H1 (cell line): ENCODE measurements around the gene DBF4B. TPM values are rescaled to one million over a fixed set of nuclear protein-coding genes. Genes with fewer than 3 reads are reported as not detected.

ENCODE experiments used
- CTCF ChIA-PET: fragments of 300-600 bp; sonication (Branson Sonifier 250); formaldehyde crosslinking; loops from one replicate; lab custom pipeline; 2021; ENCODE audit not compliant: partially characterized antibody; lab: Charles Lee
- POLR2A ChIA-PET: fragments of 300-600 bp; sonication (Branson Sonifier 250); formaldehyde crosslinking; loops from one replicate; lab custom pipeline; 2021; ENCODE audit warnings: inconsistent platforms; ENCODE audit not compliant: partially characterized antibody; lab: Charles Lee
- DNase-seq, 2 experiments: peaks; one replicate each; pipeline versions ENCODE4 v3.0.0 to v3.0.0-alpha.2; 2010 to 2022; ENCODE audit warnings: low spot score in 2 of 2, low read depth in 1 of 2, mixed read lengths in 1 of 2
- FAIRE-seq: peaks from 2 replicates; lab custom pipeline; 2011; peaks lifted over from hg19 to GRCh38; lab: Jason Lieb, UNC
- H2AFZ ChIP-seq: 2 replicates; pipeline ENCODE4 v1.8.1; 2012; ENCODE audit warnings: low read length, inconsistent platforms
- H2AK5ac ChIP-seq: 2 replicates; pipeline ENCODE4 v1.6.1; 2013; ENCODE audit warnings: low read depth, low read length
- H2BK120ac ChIP-seq: replicated peaks from 2 replicates; pipeline ENCODE3; 2013; ENCODE audit warnings: low read depth, low read length, inconsistent platforms
- H2BK12ac ChIP-seq: 2 replicates; pipeline ENCODE4 v1.6.1; 2013; ENCODE audit warnings: low read depth, low read length
- H2BK15ac ChIP-seq: 2 replicates; pipeline ENCODE4 v1.6.1; 2013; ENCODE audit warnings: low read length
- H2BK20ac ChIP-seq: 2 replicates; pipeline ENCODE4 v1.6.1; 2013; ENCODE audit warnings: low read length
- H2BK5ac ChIP-seq: 2 replicates; pipeline ENCODE4 v1.6.1; 2013; ENCODE audit warnings: low read depth, low read length
- H3K14ac ChIP-seq: 2 replicates; pipeline ENCODE4 v1.6.1; 2013; ENCODE audit warnings: inconsistent platforms; ENCODE audit not compliant: insufficient read length
- H3K18ac ChIP-seq: 2 replicates; pipeline ENCODE4 v1.6.1; 2013; ENCODE audit warnings: low read length; ENCODE audit errors: extremely low read depth
- H3K23ac ChIP-seq: 2 replicates; pipeline ENCODE4 v1.6.1; 2013; ENCODE audit warnings: inconsistent platforms; ENCODE audit not compliant: insufficient read length
- H3K23me2 ChIP-seq: 2 replicates; pipeline ENCODE4 v1.6.1; 2013; ENCODE audit warnings: low read depth, low read length
- H3K27ac ChIP-seq: 2 replicates; pipeline ENCODE4 v1.6.1; 2011; ENCODE audit warnings: low read depth, low read length, inconsistent platforms
- H3K27me3 ChIP-seq, 4 experiments: replicated peaks in 1 of 4; 1 replicate in 1 of 4; 2 replicates in 3 of 4; pipeline versions ENCODE4 v1.6.1 to v1.8.1; 2011 to 2013; ENCODE audit warnings: low read length in 3 of 4, mild to moderate bottlenecking in 3 of 4, inconsistent platforms in 2 of 4, mixed read lengths in 2 of 4, moderate library complexity in 1 of 4; ENCODE audit not compliant: control insufficient read depth in 3 of 4, insufficient read depth in 3 of 4; ENCODE audit errors: extremely low read depth in 1 of 4
- H3K36me3 ChIP-seq, 4 experiments: 2 replicates each; pipeline versions ENCODE4 v1.6.1 to v1.8.1; 2011 to 2013; ENCODE audit warnings: mild to moderate bottlenecking in 4 of 4, low read length in 3 of 4, moderate library complexity in 2 of 4, control low read depth in 1 of 4, inconsistent platforms in 1 of 4; ENCODE audit not compliant: insufficient read depth in 4 of 4, control insufficient read depth in 2 of 4
- H3K4ac ChIP-seq: replicated peaks from 2 replicates; pipeline ENCODE3; 2013; ENCODE audit warnings: low read length, low read depth, mixed read lengths, inconsistent platforms; ENCODE audit not compliant: insufficient read length
- H3K4me1 ChIP-seq, 4 experiments: replicated peaks in 1 of 4; 1 replicate in 1 of 4; 2 replicates in 3 of 4; pipeline versions ENCODE4 v1.6.1 to v1.8.1; 2011 to 2013; ENCODE audit warnings: low read length in 3 of 4, inconsistent platforms in 2 of 4, mixed read lengths in 1 of 4; ENCODE audit not compliant: insufficient read depth in 4 of 4, control insufficient read depth in 3 of 4
- H3K4me2 ChIP-seq, 2 experiments: 2 replicates each; pipeline versions ENCODE4 v1.6.1 to v1.8.1; 2011 to 2013; ENCODE audit warnings: low read depth in 2 of 2, low read length in 2 of 2, control low read depth in 1 of 2, inconsistent platforms in 1 of 2, mild to moderate bottlenecking in 1 of 2; ENCODE audit not compliant: insufficient read depth in 1 of 2
- H3K4me3 ChIP-seq, 4 experiments: fragments of 200-600, 300-600 bp in 1 of 4; sonication (generic), shearing (Covaris generic), sonication (Bioruptor Twin) in 1 of 4; 2 replicates each; pipeline versions ENCODE4 v1.5.1 to v1.8.1; 2011 to 2016; ENCODE audit warnings: low read length in 4 of 4, low read depth in 3 of 4, control low read depth in 2 of 4, inconsistent platforms in 2 of 4, mild to moderate bottlenecking in 2 of 4, mixed read lengths in 1 of 4, moderate library complexity in 1 of 4; ENCODE audit not compliant: insufficient read depth in 2 of 4; ENCODE audit errors: extremely low read depth in 1 of 4
- H3K56ac ChIP-seq: replicated peaks from 2 replicates; pipeline ENCODE3; 2013; ENCODE audit warnings: low read depth, mild to moderate bottlenecking, mixed read lengths, low read length, inconsistent platforms; ENCODE audit not compliant: insufficient read length
- H3K79me1 ChIP-seq: 2 replicates; pipeline ENCODE4 v1.6.1; 2013; ENCODE audit warnings: low read depth, low read length, control low read depth
- H3K79me2 ChIP-seq, 2 experiments: 2 replicates each; pipeline versions ENCODE4 v1.6.1 to v1.8.1; 2012 to 2013; ENCODE audit warnings: low read length in 2 of 2, mild to moderate bottlenecking in 2 of 2, inconsistent platforms in 1 of 2; ENCODE audit not compliant: insufficient read depth in 2 of 2, control insufficient read depth in 1 of 2
- H3K9ac ChIP-seq, 4 experiments: replicated peaks in 1 of 4; 1 replicate in 1 of 4; 2 replicates in 3 of 4; pipeline versions ENCODE4 v1.6.1 to v1.8.1; 2011 to 2013; ENCODE audit warnings: low read depth in 3 of 4, low read length in 3 of 4, control low read depth in 2 of 4, mild to moderate bottlenecking in 2 of 4, moderate library complexity in 2 of 4, inconsistent platforms in 1 of 4; ENCODE audit errors: extremely low read depth in 1 of 4
- H3K9me3 ChIP-seq, 2 experiments: 2 replicates each; pipeline versions ENCODE4 v1.6.1 to v1.8.1; 2012 to 2013; ENCODE audit warnings: mild to moderate bottlenecking in 2 of 2, moderate library complexity in 2 of 2, control low read depth in 1 of 2, inconsistent platforms in 1 of 2, low read depth in 1 of 2, low read length in 1 of 2, mixed read lengths in 1 of 2; ENCODE audit not compliant: insufficient read depth in 2 of 2
- H4K20me1 ChIP-seq, 2 experiments: replicated peaks in 1 of 2; 2 replicates each; pipeline versions ENCODE3 to v1.8.1; 2011 to 2013; ENCODE audit warnings: inconsistent platforms in 2 of 2, low read length in 2 of 2, mild to moderate bottlenecking in 1 of 2; ENCODE audit not compliant: insufficient read depth in 2 of 2, control insufficient read depth in 1 of 2
- H4K5ac ChIP-seq: 2 replicates; pipeline ENCODE4 v1.6.1; 2013; ENCODE audit warnings: low read length, low read depth, mixed read lengths, inconsistent platforms; ENCODE audit not compliant: insufficient read length
- H4K8ac ChIP-seq: 2 replicates; pipeline ENCODE4 v1.8.0; 2013; ENCODE audit warnings: mild to moderate bottlenecking, moderate library complexity, low read length, inconsistent platforms; ENCODE audit not compliant: insufficient read depth; ENCODE audit errors: extremely low read depth
- H4K91ac ChIP-seq: replicated peaks from 2 replicates; pipeline ENCODE3; 2013; ENCODE audit warnings: low read length, mixed read lengths, inconsistent platforms; ENCODE audit not compliant: insufficient read length
- BACH1 ChIP-seq: IDR thresholded peaks from 2 replicates; pipeline ENCODE4 v1.6.1; 2012; ENCODE audit warnings: low read length, improper control_type of control experiment
- BRCA1 ChIP-seq: IDR thresholded peaks from 2 replicates; pipeline ENCODE4 v1.6.1; 2012; ENCODE audit warnings: low read depth, low read length, improper control_type of control experiment
- CHD1 ChIP-seq: IDR thresholded peaks from 2 replicates; pipeline ENCODE4 v1.6.1; 2012; ENCODE audit warnings: low read depth, low read length, improper control_type of control experiment
- JUND ChIP-seq: IDR thresholded peaks from 2 replicates; pipeline ENCODE4 v1.6.1; 2011; ENCODE audit warnings: mild to moderate bottlenecking, improper control_type of control experiment, low read length
- PHF8 ChIP-seq: fragments of 200-600 bp; sonication (generic); conservative IDR thresholded peaks from 2 replicates; pipeline ENCODE4 v1.7.1; 2012; ENCODE audit warnings: low read depth, mild to moderate bottlenecking, inconsistent platforms, low read length, moderate library complexity
- POU5F1 ChIP-seq: IDR thresholded peaks from 2 replicates; pipeline ENCODE4 v1.6.1; 2011; ENCODE audit warnings: low read depth, mild to moderate bottlenecking, low read length, moderate library complexity
- SAP30 ChIP-seq: fragments of 300-600 bp; sonication (generic); IDR thresholded peaks from 2 replicates; pipeline ENCODE4 v1.7.1; 2012; ENCODE audit warnings: low read length, moderate library complexity, mild to moderate bottlenecking, inconsistent platforms; ENCODE audit not compliant: insufficient read depth, insufficient replicate concordance
- SP2 ChIP-seq: IDR thresholded peaks from 2 replicates; pipeline ENCODE4 v1.6.1; 2012; ENCODE audit warnings: mild to moderate bottlenecking, low read length, inconsistent platforms
- SP4 ChIP-seq: IDR thresholded peaks from 2 replicates; pipeline ENCODE4 v1.6.1; 2012; ENCODE audit warnings: low read length, inconsistent platforms
- SRF ChIP-seq: IDR thresholded peaks from 2 replicates; pipeline ENCODE4 v1.6.1; 2011; ENCODE audit warnings: mild to moderate bottlenecking, low read depth, low read length, moderate library complexity
- WGBS, 2 experiments: shearing (Covaris generic) in 1 of 2; methylation state at CpG; one replicate each; pipeline versions ENCODE4 v1.1.6 to v1.1.7; 2013 to 2015; ENCODE audit warnings: low lambda C conversion rate in 2 of 2, mixed read lengths in 2 of 2, inconsistent platforms in 1 of 2, low coverage in 1 of 2, missing lambda C conversion rate in 1 of 2; ENCODE audit not compliant: insufficient replicate concordance in 2 of 2, insufficient coverage in 1 of 2, insufficient read length in 1 of 2; ENCODE audit errors: extremely low coverage in 1 of 2, missing lambda C conversion rate in 1 of 2; 5-methylcytosine and 5-hydroxymethylcytosine counted together
- polyA plus RNA-seq, 7 experiments: library from polyadenylated mRNA; depleted of rRNA in 3 of 7; stranded (reverse) in 5 of 7; unstranded in 2 of 7; fragments of >200 nt in 5 of 7; fragments of 200-250 nt in 2 of 7; gene quantifications; 1 replicate in 5 of 7; 2 replicates in 1 of 7; 4 replicates in 1 of 7; pipeline versions ENCODE4 v1.2.1 to v1.2.3, GENCODE V29; 2011 to 2013; ENCODE audit warnings: missing spikeins in 2 of 7, mixed read lengths in 2 of 7
- total RNA-seq: library from RNA; stranded (reverse); fragmentation: NEBNext Ultra II Directional; extraction: Animal tissue kit (Norgen Biotek cat#: 25700); gene quantifications from 2 replicates; pipeline ENCODE4 v1.2.1, GENCODE V29; 2021
- TF ChIP-seq, protein P1 (sequence below): IDR thresholded peaks from 2 replicates; pipeline ENCODE4 v1.6.1; 2012; ENCODE audit warnings: inconsistent platforms
- TF ChIP-seq, protein P2 (sequence below): IDR thresholded peaks from 2 replicates; pipeline ENCODE4 v1.6.1; 2011; ENCODE audit warnings: low read length, improper control_type of control experiment

DBF4B gene
- total and polyA plus RNA-seq, 2 of the 8 experiments (the other 6 are each of a cell fraction or from before 2014, with no cell fraction given) = 20.2 to 26.9 TPM

DNA sequence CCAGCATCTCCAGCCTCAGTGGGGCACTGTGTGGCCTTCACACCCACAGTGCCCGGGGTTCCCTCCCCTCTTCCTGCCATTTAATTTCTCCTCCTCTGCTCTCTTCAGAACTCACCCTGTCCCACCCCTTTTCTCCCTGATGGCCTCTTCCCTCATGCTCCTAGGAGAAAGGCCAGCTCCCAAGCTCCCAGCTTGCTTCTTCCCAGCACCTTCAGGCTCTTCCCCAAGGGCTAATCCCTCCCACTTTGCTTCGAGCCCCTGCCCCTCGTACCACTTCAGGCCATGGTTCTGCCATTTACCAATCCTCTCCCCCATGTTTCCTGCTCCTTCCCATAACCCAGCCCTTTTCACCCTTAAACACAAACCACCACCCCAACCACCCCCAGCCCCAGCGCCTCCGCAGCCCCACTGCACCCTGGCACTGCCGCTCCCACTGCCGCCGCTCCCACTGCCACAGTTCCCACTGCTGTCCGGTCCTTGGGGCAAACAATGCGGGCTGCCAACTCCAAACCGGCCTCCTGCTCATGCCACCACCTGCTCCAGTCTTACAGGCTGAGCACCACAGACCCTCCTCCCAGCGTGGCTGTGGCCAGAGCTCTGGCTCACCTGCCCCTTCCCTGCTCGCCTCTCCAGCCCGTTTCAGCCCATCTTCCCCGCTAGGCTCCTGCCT, 78.9 kb downstream of the DBF4B start:
- H3K18ac ChIP-seq = no peak overlapping the region
- no peak overlapping the region for H2BK12ac ChIP-seq
- ChIA-PET CTCF (interaction anchor here (1.1 to 26.7 kb wide), 6 partner anchors 8 to 92 kb away, joined by 3 to 577 read pairs (median 4); partner anchors contain the start of gene HIGD1B), POLR2A (interaction anchor here (0.6 to 3.0 kb wide), 5 partner anchors 8 to 38 kb away, joined by 3 to 17 read pairs (median 3); no protein-coding TSS in a partner anchor)
- H3K27me3 ChIP-seq = no peaks in the 10 kb centered on the region; a peak in 1 of 7 replicates
- H3K9me3 ChIP-seq = no peaks in the 10 kb centered on the region
- no peak overlapping the region for H4K91ac ChIP-seq
- no peak for FAIRE-seq
- H2BK5ac ChIP-seq = no peak overlapping the region
- no peak overlapping the region for H2BK120ac ChIP-seq
- H3K9ac ChIP-seq = no peak overlapping the region
- no peak overlapping the region for H3K4ac ChIP-seq
- H2BK20ac ChIP-seq = no peak overlapping the region
- H3K79me2 ChIP-seq = no peaks in the 10 kb centered on the region
- no peak overlapping the region for H3K14ac ChIP-seq
- no peak overlapping the region for H3K27ac ChIP-seq
- H3K4me1 ChIP-seq = peaks cover 0 to 4% (median 3%) of the 10 kb centered on the region in 4 experiments; a peak in 6 of 7 replicates
- no peak overlapping the region for H2BK15ac ChIP-seq
- no peak overlapping the region for H3K23ac ChIP-seq
- 88% methylated on average over 14 of the region's 15 CpGs; no CpG with 5 or more reads in 1 of the 2 experiments for WGBS, 2 experiments
- no peak overlapping the region for H2AK5ac ChIP-seq
- no peak overlapping the region for H3K56ac ChIP-seq
- DNase-seq = no peak
- H3K79me1 ChIP-seq = no peaks in the 10 kb centered on the region
- H4K5ac ChIP-seq = no peak overlapping the region
- no peak overlapping the region for H3K4me3 ChIP-seq
- H4K8ac ChIP-seq = no peak overlapping the region
- H3K23me2 ChIP-seq = no peaks in the 10 kb centered on the region
- H2AFZ ChIP-seq = no peak overlapping the region
- no peak overlapping the region for H3K4me2 ChIP-seq
- H3K36me3 ChIP-seq = no peaks in the 10 kb centered on the region
- no peaks in the 10 kb centered on the region for H4K20me1 ChIP-seq
- no peak for TF ChIP-seq BACH1
- no peak for TF ChIP-seq JUND
- no peak for TF ChIP-seq SRF
- TF ChIP-seq, protein P1, sequence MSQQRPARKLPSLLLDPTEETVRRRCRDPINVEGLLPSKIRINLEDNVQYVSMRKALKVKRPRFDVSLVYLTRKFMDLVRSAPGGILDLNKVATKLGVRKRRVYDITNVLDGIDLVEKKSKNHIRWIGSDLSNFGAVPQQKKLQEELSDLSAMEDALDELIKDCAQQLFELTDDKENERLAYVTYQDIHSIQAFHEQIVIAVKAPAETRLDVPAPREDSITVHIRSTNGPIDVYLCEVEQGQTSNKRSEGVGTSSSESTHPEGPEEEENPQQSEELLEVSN = no peak
- no peak for TF ChIP-seq POU5F1
- TF ChIP-seq BRCA1 = no peak
- TF ChIP-seq, protein P2, sequence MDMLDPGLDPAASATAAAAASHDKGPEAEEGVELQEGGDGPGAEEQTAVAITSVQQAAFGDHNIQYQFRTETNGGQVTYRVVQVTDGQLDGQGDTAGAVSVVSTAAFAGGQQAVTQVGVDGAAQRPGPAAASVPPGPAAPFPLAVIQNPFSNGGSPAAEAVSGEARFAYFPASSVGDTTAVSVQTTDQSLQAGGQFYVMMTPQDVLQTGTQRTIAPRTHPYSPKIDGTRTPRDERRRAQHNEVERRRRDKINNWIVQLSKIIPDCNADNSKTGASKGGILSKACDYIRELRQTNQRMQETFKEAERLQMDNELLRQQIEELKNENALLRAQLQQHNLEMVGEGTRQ = no peak
- TF ChIP-seq SP4 = no peak
- TF ChIP-seq PHF8 = no peak
- no peak for TF ChIP-seq SP2
- no peak for TF ChIP-seq SAP30
- TF ChIP-seq CHD1 = no peak
